ENCODE data around the gene POM121.
"Not testable (repeated sequence)": the region's sequence is repeated elsewhere in the genome, so short reads cannot be mapped to it uniquely, and the experiment has no call there.

GRCh38 chr7:72997887-72998468 is 73.1 kb downstream of the POM121 start:
- not testable (repeated sequence) for TF ChIP-seq YY1 (IDR thresholded peaks at IDR 0.05; ENCODE audit: insufficient read depth, insufficient read length); ZNF274 (IDR thresholded peaks at IDR 0.05; ENCODE audit: low read depth, low read length); SUZ12 (IDR thresholded peaks at IDR 0.05; ENCODE audit: extremely low read depth, insufficient read depth, insufficient read length)
